GM19240 (cell line): Measurements from ENCODE around the gene WNK1.

Experiments used
- DNase-seq: peaks from one replicate; pipeline ENCODE4 v3.0.0; 2011; ENCODE audit warnings: low spot score; ENCODE audit not compliant: insufficient read length

WNK1 gene

DNA sequence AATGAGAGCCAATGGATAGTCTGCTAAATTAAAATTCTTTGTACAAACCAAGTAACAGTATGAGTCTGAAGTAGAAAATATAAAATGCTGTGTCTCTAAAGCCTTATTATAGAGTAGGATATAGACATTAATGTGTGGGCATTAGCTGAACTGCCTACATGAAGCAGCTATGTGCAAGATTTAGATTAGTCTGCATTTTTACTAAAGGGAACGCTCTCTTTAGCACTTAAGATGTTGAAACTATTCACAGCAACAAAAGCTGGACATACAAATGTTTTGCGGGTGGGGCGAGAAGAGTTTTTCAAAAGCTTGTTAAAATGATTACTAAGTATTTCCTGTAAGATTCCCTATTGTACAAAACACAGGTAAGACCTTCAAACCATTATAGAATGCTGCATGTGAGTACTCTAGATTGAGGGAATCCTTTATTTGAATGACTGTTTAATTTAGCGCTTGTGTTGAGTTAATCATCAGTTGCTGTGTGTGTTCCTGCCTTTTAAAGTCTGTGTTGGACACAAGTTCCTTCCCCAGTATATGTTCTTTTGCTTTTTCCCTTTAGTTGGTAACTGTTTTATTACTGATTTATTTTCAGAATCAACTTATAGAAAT lies 110.0 kb downstream of the WNK1 start:
- no peak for DNase-seq

DNA sequence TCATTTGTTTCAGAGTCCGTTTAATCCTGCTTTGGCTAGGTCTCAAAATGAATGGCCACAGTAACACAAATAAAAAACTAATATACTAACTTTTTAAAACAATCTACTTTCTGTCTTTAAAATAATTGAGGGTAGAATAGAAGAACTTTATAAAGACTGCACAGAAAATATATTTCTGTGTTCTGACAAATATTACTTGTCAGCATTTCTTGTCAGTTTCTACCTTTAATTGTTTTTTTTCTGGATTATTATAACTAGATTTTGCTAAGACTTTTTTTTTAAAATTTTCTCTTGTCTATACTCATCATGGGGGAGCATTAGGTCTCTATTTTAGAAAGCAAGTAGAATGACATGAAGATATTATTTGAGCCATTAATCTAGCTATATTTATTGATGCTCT lies 110.9 kb downstream of the WNK1 start:
- DNase-seq, result no peak

DNA sequence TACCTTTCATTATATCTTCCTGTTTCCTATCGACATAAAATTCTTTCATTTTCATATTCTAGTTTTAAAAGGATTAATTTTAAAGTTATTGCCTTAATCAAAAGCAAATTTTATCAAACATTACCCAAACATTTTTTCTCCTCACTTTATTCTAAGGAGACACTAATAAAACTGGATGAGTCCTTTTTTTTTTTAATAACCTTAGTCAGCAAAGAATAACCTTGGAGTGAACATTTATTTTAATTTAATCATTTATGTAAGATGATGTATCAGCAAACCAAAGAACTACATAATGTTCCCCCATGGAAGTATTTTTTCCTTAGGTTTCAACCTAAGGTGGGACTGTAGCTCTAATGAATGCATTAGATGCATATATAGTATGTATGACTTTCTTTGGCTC lies 113.2 kb downstream of the WNK1 start:
- no peak for DNase-seq

DNA sequence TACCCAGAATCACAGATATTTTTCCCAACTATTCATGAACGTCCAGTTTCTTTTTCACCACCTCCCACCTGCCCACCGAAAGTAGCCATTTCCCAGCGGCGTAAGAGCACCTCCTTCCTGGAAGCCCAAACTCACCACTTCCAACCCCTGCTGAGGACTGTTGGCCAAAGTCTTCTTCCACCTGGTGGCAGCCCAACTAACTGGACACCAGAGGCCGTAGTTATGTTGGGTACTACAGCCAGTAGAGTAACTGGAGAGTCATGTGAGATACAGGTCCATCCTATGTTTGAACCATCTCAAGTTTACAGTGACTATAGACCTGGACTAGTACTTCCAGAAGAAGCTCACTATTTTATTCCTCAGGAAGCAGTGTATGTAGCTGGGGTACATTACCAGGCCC lies 115.5 kb downstream of the WNK1 start:
- no peak for DNase-seq

DNA sequence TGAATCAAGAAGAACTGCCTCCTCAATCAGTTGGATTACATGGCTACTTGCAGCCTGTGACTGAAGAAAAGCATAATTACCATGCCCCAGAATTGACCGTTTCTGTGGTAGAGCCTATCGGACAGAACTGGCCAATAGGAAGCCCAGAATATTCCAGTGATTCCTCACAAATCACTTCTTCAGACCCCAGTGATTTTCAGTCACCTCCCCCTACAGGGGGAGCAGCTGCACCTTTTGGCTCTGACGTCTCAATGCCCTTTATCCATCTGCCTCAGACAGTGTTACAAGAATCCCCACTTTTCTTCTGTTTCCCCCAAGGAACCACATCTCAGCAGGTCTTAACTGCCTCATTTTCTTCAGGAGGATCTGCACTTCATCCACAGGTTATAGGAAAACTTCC lies 116.3 kb downstream of the WNK1 start:
- DNase-seq, result no peak

DNA sequence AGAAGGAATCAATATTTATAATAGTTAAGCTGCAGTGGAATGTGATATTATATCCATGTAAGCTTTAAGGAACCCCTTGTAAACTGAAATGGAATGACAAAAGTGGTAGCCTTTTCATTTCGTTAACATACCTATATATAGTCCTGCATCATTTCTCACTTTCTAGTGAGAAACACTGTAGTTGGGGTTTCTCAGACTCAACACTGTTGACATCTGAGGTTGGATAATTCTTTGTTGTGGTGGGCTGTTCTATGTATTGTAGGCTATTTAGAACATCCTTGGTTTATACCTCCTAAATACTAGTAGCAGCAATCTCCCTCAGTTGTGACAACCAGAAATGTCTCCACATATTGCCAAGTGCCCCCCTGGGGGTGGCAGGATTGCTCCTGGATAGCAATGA lies 118.0 kb downstream of the WNK1 start:
- DNase-seq, result no peak

DNA sequence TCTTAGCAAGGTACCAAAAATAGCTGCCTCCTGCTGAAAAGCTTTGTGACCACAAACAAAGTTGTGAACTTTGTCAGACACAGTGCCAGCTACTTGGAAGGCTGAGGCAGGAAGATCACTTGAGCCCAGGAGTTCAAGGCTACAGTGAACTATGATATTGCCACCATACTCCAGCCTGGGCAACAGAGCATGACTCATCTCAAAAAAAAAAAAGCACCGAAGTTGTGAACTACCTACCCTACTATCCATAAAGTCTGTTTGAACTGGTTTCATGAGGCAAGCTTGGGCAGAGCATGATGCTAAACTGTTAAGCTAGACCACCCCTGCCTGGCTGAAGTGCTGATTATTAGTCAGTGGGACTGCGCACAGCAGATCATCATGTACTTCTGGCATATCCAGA lies 121.6 kb downstream of the WNK1 start:
- DNase-seq, result no peak

DNA sequence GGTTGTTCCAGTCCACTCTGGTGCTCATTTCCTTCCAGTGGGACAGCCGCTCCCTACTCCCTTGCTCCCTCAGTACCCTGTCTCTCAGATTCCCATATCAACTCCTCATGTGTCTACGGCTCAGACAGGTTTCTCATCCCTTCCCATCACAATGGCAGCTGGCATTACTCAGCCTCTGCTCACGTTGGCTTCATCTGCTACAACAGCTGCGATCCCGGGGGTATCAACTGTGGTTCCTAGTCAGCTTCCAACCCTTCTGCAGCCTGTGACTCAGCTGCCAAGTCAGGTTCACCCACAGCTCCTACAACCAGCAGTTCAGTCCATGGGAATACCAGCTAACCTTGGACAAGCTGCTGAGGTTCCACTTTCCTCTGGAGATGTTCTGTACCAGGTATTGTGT lies 127.3 kb downstream of the WNK1 start:
- no peak for DNase-seq

DNA sequence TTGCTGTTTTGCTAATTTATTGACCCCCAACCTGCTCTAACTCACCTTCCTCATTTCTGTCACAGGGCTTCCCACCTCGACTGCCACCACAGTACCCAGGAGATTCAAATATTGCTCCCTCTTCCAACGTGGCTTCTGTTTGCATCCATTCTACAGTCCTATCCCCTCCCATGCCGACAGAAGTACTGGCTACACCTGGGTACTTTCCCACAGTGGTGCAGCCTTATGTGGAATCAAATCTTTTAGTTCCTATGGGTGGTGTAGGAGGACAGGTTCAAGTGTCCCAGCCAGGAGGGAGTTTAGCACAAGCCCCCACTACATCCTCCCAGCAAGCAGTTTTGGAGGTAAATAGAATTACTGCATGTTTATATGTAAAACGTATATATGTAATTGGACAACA lies 128.3 kb downstream of the WNK1 start:
- no peak for DNase-seq

DNA sequence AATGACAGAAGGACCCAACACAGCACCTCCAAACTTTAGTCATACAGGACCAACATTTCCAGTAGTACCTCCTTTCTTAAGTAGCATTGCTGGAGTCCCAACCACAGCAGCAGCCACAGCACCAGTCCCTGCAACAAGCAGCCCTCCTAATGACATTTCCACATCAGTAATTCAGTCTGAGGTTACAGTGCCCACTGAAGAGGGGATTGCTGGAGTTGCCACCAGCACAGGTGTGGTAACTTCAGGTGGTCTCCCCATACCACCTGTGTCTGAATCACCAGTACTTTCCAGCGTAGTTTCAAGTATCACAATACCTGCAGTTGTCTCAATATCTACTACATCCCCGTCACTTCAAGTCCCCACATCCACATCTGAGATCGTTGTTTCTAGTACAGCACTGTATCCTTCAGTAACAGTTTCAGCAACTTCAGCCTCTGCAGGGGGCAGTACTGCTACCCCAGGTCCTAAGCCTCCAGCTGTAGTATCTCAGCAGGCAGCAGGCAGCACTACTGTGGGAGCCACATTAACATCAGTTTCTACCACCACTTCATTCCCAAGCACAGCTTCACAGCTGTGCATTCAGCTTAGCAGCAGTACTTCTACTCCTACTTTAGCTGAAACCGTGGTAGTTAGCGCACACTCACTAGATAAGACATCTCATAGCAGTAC lies 132.5 kb downstream of the WNK1 start:
- DNase-seq, result no peak

DNA sequence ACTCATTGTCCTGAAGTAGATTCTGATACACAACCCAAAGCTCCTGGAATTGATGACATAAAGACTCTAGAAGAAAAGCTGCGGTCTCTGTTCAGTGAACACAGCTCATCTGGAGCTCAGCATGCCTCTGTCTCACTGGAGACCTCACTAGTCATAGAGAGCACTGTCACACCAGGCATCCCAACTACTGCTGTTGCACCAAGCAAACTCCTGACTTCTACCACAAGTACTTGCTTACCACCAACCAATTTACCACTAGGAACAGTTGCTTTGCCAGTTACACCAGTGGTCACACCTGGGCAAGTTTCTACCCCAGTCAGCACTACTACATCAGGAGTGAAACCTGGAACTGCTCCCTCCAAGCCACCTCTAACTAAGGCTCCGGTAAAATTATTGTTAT lies 133.3 kb downstream of the WNK1 start:
- DNase-seq, result no peak

DNA sequence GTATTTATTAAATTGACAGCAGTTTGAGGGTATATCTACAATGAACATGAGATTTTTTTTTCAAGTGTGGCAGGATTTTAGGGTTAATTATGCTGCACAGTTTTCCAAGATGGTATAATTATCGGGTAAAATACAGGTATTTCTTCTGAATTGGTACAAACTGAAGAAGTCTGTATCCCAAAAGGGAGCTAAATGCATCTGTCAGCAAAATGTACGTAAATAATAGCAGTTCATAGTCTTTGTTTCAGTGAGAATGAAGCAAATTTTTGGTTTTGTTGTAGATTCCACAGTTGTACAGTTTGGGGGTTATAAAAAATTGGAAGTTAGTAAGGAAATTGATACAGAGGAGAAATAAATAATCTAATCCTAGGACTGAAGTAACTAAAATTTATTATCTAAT lies 133.8 kb downstream of the WNK1 start:
- no peak for DNase-seq

DNA sequence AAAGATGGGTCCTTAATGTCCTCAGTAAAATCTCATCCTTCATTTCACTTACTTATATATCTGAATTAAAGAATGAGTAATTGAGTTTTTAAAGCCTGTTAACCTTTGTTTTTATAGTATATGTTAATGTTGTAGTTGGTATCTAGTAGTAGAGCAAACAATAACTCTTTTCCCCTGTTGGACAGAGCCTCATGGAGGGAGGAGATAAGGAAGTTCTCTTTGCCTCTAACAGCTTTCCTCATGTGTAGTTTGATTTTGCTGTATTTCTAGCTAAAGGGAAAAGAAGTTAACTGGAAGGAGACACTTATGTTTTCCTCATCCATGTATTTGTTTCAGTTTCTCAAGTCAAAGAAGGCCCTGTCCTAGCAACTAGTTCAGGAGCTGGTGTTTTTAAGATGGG lies 141.8 kb downstream of the WNK1 start:
- DNase-seq, result no peak

DNA sequence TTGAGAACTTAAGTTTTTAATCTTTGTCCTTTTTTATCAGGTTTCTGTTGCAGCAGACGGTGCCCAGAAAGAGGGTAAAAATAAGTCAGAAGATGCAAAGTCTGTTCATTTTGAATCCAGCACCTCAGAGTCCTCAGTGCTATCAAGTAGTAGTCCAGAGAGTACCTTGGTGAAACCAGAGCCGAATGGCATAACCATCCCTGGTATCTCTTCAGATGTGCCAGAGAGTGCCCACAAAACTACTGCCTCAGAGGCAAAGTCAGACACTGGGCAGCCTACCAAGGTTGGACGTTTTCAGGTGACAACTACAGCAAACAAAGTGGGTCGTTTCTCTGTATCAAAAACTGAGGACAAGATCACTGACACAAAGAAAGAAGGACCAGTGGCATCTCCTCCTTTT lies 143.7 kb downstream of the WNK1 start:
- no peak for DNase-seq

DNA sequence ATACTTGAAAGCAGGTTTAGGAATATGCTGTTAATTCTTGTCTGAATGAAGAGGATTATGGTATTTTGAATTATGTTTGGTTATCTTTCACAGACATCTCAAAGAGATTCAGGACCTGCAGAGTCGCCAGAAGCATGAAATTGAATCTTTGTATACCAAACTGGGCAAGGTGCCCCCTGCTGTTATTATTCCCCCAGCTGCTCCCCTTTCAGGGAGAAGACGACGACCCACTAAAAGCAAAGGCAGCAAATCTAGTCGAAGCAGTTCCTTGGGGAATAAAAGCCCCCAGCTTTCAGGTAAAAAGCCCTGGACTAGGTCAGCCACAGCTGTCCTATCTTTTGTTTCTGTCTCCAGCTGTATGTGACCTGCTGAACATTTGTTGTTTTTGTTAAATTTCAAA lies 145.0 kb downstream of the WNK1 start:
- no peak for DNase-seq

DNA sequence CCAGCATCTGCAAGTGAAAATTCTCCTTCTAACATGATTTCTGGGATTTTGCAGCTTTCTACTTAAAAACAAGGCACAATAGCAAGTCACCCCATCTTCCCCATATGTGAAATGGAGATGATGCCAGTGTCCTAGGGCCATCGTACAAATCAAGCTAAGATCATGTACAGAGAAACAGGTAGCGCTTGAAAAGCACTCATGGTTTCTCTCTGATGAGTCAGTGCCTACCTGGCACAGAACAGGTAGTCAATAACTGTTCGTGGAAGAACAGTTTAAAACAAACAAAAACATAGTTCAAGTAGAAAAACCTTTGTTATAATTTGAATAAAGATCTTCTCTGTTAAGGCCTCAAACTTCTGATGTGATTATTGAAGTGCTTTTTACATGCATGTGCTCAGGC lies 150.2 kb downstream of the WNK1 start:
- no peak for DNase-seq

DNA sequence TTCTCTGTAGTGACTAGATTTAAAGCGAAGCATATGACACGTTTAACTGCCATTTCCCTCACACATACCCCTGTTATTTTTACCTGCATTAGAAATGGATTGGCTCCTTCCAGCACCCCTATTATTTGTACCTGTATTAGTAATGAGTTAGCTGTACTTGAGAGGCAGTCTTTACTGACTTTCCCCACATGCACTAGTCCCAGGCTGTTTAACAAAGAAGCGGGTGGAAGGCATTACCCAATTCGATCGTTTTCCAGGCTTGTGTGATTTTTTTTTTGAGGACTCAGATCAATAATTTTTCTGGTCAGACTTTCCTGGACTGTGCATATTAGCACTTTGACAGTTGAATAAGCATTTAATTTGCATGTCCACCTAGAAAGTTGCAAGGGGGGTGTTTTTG lies 150.7 kb downstream of the WNK1 start:
- no peak for DNase-seq

DNA sequence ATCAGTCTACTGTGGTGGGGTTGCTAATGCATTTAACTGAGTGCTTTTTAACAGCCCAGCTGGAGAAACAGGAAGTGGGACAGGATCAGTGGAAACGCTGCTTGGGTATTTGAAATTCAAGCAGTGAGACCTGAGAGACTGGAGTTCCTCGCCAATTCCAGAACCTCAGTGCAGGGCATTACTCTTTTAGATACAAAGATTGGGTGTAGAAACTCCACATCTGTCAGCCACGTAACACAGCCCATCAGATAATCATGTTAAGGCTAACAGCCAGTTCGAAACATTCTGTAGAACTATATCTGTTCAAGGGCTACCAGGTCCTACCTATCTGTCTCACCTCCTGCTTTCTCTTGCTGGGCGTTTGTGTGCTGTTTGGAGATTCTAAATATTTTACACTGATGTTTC lies 151.6 kb downstream of the WNK1 start:
- no peak for DNase-seq

DNA sequence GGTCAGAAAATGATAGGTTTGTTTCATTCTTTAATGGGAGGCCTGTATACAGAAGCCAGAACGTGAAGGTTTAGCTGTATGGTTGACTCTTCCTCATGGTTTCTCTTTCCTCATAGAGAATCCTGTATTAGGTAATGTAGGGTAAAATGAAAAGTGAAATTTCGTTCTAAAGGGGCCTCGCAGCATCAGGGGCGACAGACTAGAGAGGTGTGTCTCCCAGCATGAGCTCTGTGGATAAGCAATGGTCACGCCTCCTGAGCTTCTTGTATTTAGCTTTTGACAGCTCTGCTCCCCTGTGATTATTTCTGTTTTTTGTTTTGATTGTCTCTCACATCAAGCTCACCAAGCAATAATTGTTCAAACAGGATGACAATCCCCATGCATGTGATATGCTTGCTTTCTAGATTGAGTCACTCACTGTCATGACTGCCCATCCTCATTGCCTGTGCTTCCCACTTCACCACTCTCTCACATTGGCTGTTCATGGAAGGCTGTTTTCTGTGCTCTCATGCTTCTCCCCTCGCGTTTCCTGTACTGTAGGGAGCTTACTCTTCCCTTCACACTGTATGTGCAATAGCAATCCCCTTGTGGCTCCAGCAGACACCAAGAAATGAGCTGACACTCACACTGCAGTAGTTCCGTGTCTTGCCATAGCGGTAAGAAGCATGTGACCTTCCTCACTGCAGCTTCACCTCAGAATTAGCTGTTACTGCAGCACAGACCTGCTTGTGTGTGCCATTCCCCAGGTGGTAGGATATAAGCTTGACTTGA lies 153.1 kb downstream of the WNK1 start:
- no peak for DNase-seq

DNA sequence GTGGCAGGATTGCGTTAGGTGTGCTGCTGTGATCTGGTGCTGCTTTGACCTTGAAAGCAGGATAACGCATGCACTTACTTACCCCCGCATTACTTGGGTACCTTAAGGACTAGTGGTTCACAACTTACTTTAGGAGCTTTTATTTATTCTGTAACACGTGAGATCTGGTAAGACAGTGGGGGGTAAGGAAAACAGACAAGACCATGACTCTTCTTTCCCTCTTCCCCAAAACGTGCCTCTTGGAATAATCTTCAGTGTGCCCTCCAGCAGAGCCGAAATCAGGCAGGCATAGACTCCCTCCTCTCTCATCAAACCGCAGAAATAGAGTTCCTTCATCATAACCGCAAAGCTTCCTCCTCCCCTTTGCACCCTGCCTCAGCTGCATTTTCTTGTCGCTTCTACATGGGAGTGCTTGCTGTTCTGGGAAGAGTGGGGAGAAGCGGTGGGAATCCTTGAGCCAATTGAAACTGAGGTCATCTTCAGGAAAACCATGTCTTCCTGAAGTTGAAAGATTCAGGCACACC lies 153.7 kb downstream of the WNK1 start:
- no peak for DNase-seq

DNA sequence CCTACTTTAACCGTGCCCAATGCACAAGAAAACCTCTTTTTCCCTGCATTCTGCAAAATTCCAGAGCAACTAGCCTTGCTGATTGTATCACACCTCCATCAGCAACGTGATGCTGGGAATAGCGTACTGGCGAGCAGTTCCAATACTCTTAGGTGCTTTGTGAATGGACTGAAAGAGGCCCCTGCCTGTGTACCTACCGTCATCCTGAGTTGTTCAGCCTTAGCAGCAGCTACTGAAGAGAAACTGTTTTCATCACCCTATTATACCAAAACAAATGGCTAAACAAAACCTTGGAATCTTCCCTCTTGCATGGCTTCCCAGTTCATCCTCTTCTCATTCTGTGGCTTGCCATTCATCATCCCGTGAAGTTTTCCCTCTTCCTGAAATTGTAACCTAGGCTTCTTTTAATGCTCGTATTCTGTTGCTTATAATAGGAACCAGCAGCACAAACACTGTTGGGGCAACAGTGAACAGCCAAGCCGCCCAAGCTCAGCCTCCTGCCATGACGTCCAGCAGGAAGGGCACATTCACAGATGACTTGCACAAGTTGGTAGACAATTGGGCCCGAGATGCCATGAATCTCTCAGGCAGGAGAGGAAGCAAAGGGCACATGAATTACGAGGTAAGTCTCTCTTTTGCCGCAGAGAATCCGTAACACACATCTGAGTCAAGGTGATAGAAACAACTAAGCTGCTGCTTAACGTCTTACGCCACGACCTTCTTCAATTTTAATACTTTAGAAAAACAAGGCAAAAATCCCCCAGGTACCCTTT lies 155.2 kb downstream of the WNK1 start:
- no peak for DNase-seq

DNA sequence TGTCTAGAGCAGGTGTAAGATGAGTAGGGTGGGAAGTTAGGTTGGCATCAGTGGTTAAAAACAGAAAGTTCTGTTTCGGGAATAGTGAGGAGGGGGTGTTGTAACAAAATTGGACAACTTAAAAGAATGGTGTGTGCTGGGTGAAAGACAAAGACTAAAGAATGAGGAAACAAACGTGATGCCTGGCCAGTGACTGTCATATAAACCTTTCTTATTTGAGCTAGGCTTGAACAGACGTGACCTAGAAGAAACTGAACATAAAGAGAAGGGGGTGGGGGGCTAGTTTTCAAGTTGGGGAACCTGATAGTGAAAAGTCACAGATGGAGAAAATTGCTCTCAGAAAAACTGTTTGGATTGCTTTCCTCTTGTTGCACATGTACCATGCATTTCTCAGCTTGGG lies 157.5 kb downstream of the WNK1 start:
- no peak for DNase-seq
